ENCODE data around the gene ZBTB8OS.
"Not testable (repeated sequence)": the region's sequence is repeated elsewhere in the genome, so short reads cannot be mapped to it uniquely, and the experiment has no call there.

The ZBTB8OS gene

GRCh38 chr1:32647308-32648134 lies 2.8 kb downstream of the ZBTB8OS start:
- no peak for DNase-seq

- no peak for DNase-seq
Observed at GRCh38 chr1:32644426-32644825, 5.9 kb downstream of the ZBTB8OS start.

GRCh38 chr1:32642292-32642827 lies 8.0 kb downstream of the ZBTB8OS start:
- DNase-seq = not testable (repeated sequence)

- no peak for DNase-seq
Observed at GRCh38 chr1:32639489-32640075, 10.8 kb downstream of the ZBTB8OS start.

GRCh38 chr1:32636914-32637645 lies 13.3 kb downstream of the ZBTB8OS start:
- DNase-seq = no peak

- no peak for DNase-seq
Observed at GRCh38 chr1:32635508-32636277, 14.7 kb downstream of the ZBTB8OS start.

- DNase-seq = no peak
Observed at GRCh38 chr1:32632829-32633228, 17.5 kb downstream of the ZBTB8OS start.

- not testable (repeated sequence) for DNase-seq
Observed at GRCh38 chr1:32630173-32630572, 20.2 kb downstream of the ZBTB8OS start.

GRCh38 chr1:32627596-32628162 lies 22.7 kb downstream of the ZBTB8OS start:
- no peak for DNase-seq

GRCh38 chr1:32626176-32626575 lies 24.2 kb downstream of the ZBTB8OS start:
- no peak for DNase-seq

GRCh38 chr1:32623775-32624174 lies 26.6 kb downstream of the ZBTB8OS start:
- no peak for DNase-seq

- no peak for DNase-seq
Observed at GRCh38 chr1:32622806-32623681, 27.3 kb downstream of the ZBTB8OS start.

- DNase-seq = no peak
Observed at GRCh38 chr1:32622205-32622604, 28.1 kb downstream of the ZBTB8OS start.

GRCh38 chr1:32619701-32620485 lies 30.5 kb downstream of the ZBTB8OS start:
- DNase-seq = no peak

GRCh38 chr1:32618673-32619221 lies 31.6 kb downstream of the ZBTB8OS start:
- no peak for DNase-seq

GRCh38 chr1:32613472-32613871 lies 36.9 kb downstream of the ZBTB8OS start:
- DNase-seq = no peak

- DNase-seq = peak in 1 of 2 experiments; percentile 55
Observed at GRCh38 chr1:32612189-32612881, 38.0 kb downstream of the ZBTB8OS start.

GRCh38 chr1:32611859-32612188 lies 38.5 kb downstream of the ZBTB8OS start:
- no peak for DNase-seq

- DNase-seq = no peak
Observed at GRCh38 chr1:32609180-32609579, 41.2 kb downstream of the ZBTB8OS start.
